ENCODE measurements around the gene DAB1. TPM values are rescaled to one million over a fixed set of nuclear protein-coding genes. Genes with fewer than 3 reads are reported as not detected.

DAB1 gene
- total RNA-seq, 1 donor from 2014 or later: not detected

DNA sequence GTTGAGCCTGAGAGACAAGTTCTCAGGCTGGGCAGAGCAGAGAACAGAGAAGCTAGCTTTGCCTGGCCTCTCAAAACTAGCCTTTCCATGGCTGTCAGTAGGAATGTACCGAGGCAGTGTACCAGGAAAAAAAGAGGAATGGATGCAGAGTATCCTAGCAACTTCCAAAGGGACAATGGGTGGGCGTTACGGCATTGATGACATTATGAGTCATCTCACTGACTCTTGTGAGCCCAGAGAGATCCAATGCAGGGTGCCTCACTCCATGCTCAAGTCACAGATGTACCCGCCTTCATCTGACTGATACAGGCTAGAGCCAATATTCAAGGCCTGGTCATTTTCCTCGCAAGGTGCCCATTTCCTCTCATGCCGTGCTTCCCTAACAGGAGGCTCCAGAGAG, 406.7 kb downstream of the DAB1 start:
- Mint-ChIP-seq H3K4me1 (ENCODE audit: low read depth) (no peaks in the 10 kb centered on the region), H3K27me3 (ENCODE audit: low read depth) (no peaks in the 10 kb centered on the region), H3K9me3 (ENCODE audit: low read depth) (no peaks in the 10 kb centered on the region), H3K4me3 (ENCODE audit: unreplicated experiment) (no peak overlapping the region), H3K27ac (ENCODE audit: unreplicated experiment) (no peak overlapping the region), H3K36me3 (ENCODE audit: low read depth) (no peaks in the 10 kb centered on the region)
- no peak for DNase-seq (ENCODE audit: low spot score)
- TF ChIP-seq, protein P1, sequence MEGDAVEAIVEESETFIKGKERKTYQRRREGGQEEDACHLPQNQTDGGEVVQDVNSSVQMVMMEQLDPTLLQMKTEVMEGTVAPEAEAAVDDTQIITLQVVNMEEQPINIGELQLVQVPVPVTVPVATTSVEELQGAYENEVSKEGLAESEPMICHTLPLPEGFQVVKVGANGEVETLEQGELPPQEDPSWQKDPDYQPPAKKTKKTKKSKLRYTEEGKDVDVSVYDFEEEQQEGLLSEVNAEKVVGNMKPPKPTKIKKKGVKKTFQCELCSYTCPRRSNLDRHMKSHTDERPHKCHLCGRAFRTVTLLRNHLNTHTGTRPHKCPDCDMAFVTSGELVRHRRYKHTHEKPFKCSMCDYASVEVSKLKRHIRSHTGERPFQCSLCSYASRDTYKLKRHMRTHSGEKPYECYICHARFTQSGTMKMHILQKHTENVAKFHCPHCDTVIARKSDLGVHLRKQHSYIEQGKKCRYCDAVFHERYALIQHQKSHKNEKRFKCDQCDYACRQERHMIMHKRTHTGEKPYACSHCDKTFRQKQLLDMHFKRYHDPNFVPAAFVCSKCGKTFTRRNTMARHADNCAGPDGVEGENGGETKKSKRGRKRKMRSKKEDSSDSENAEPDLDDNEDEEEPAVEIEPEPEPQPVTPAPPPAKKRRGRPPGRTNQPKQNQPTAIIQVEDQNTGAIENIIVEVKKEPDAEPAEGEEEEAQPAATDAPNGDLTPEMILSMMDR (IDR thresholded peaks at IDR 0.05): no peak

DNA sequence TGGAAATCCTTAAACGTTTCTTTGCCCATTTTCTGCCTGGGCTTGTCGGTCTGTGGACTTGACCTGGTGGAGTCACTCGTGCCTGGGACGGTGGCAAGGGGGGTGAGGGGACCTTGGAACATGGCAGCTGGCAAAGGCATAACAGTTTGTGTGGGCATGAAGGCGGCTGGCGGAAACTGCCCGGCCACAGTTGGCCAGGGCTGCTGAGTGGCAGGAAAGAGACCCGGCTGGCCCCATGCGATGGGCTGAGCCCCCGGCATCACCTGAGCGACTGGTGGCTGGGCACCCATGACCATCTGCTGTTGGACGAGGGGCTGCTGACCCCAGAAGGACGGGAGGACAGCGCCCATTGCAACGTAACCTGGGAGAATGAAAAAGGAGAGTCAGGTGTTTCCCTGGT, 408.8 kb downstream of the DAB1 start:
- H3K9me3 Mint-ChIP-seq (ENCODE audit: low read depth): no peaks in the 10 kb centered on the region
- no peaks in the 10 kb centered on the region for H3K4me1 Mint-ChIP-seq (ENCODE audit: low read depth)
- peaks cover 4% of the 10 kb centered on the region for H3K27me3 Mint-ChIP-seq (ENCODE audit: low read depth)
- H3K27ac Mint-ChIP-seq (ENCODE audit: unreplicated experiment): no peak overlapping the region
- no peak for DNase-seq (ENCODE audit: low spot score)
- H3K36me3 Mint-ChIP-seq (ENCODE audit: low read depth): no peaks in the 10 kb centered on the region
- TF ChIP-seq, protein P1 (IDR thresholded peaks at IDR 0.05): no peak
- H3K4me3 Mint-ChIP-seq (ENCODE audit: unreplicated experiment): no peak overlapping the region

DNA sequence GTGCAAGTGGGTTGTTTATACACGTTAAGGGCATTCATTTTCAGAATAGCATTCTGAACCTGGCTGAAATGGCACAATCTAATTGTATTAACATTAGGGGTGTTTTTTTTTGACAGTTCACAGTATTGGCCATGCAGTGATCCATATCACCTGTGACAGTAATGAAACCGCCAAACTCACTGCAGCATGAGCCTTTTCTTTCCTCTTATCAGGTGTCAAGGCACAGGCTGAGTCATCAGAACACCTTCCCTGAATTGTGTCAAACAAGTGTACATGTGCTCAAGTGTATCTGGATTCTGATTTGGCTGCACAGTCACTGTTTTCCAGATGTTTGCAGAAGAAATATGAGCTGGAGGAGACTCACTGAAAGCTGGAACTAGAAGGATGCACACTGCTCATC, 410.3 kb downstream of the DAB1 start:
- H3K27ac Mint-ChIP-seq (ENCODE audit: unreplicated experiment): no peak overlapping the region
- TF ChIP-seq, protein P1 (IDR thresholded peaks at IDR 0.05): no peak
- DNase-seq (ENCODE audit: low spot score): no peak
- H3K4me3 Mint-ChIP-seq (ENCODE audit: unreplicated experiment): no peak overlapping the region
- no peaks in the 10 kb centered on the region for H3K36me3 Mint-ChIP-seq (ENCODE audit: low read depth)
- no peaks in the 10 kb centered on the region for H3K9me3 Mint-ChIP-seq (ENCODE audit: low read depth)
- peaks cover 4% of the 10 kb centered on the region for H3K27me3 Mint-ChIP-seq (ENCODE audit: low read depth)
- H3K4me1 Mint-ChIP-seq (ENCODE audit: low read depth): no peaks in the 10 kb centered on the region

DNA sequence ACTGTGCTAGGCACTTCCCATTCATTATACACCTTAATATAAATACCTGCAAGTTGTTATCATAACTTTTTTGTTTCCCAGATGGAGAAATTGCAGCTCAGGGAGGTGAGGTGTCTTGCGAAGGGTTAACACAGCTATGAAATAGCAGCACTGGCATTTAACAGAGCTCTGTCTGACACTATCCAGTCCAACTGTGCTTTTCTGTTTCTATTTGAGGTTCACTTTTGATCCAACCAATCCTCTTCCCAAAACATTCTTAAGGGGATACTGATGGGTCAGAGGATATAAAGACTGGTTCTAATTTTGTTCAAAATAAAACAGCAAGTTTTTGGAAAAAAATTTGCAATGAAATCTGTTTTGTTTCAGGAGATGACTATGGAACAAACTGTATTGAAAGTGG, 411.5 kb downstream of the DAB1 start:
- no peak overlapping the region for H3K4me3 Mint-ChIP-seq (ENCODE audit: unreplicated experiment)
- no peak for DNase-seq (ENCODE audit: low spot score)
- peaks cover 7% of the 10 kb centered on the region for H3K27me3 Mint-ChIP-seq (ENCODE audit: low read depth)
- no peak overlapping the region for H3K27ac Mint-ChIP-seq (ENCODE audit: unreplicated experiment)
- TF ChIP-seq, protein P1 (IDR thresholded peaks at IDR 0.05): no peak
- H3K36me3 Mint-ChIP-seq (ENCODE audit: low read depth): no peaks in the 10 kb centered on the region
- no peaks in the 10 kb centered on the region for H3K9me3 Mint-ChIP-seq (ENCODE audit: low read depth)
- H3K4me1 Mint-ChIP-seq (ENCODE audit: low read depth): no peaks in the 10 kb centered on the region

DNA sequence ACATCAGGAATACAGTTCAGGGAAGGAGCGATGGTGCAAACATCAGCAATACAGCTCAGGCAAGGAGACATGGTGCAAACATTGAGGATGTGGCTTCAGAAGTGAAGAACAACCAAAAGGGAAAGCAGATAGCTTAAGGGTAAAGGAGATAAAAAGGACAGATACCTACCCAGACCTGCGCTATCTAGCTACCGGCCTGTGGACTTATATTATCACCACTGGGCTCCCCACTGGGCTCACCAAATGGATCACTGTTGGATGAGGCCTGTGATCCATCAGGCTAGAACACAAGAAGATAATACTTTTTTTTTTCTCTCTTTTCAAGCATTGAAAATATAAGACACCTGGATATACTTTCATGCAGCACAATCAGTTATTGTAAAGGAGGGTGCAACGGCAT, 413.3 kb downstream of the DAB1 start:
- H3K9me3 Mint-ChIP-seq (ENCODE audit: low read depth): no peaks in the 10 kb centered on the region
- H3K36me3 Mint-ChIP-seq (ENCODE audit: low read depth): no peaks in the 10 kb centered on the region
- H3K4me3 Mint-ChIP-seq (ENCODE audit: unreplicated experiment): no peak overlapping the region
- TF ChIP-seq, protein P1 (IDR thresholded peaks at IDR 0.05): no peak
- no peak for DNase-seq (ENCODE audit: low spot score)
- peaks cover 13% of the 10 kb centered on the region for H3K27me3 Mint-ChIP-seq (ENCODE audit: low read depth)
- no peak overlapping the region for H3K27ac Mint-ChIP-seq (ENCODE audit: unreplicated experiment)
- no peaks in the 10 kb centered on the region for H3K4me1 Mint-ChIP-seq (ENCODE audit: low read depth)
